Caco-2 (cell line): ENCODE data around the gene GOLGA5. TPM values are rescaled to one million over a fixed set of nuclear protein-coding genes. Genes with fewer than 3 reads are reported as not detected.
A peak's percentile ranks its signal among the peaks of the same experiment; 100 is the strongest.

ENCODE experiments used
- BruUV-seq: library from RNA; stranded (reverse); fragments of 400-500 nt; replicated peaks from 2 replicates; lab custom pipeline; 2021; lab: Mats Ljungman, UMichigan
- CTCF ChIA-PET: fragments of 300-600 bp; sonication (Branson Sonifier 250); formaldehyde crosslinking; loops from one replicate; lab custom pipeline; 2022; ENCODE audit warnings: antibody characterized with exemption; lab: Charles Lee
- POLR2A ChIA-PET: fragments of 300-600 bp; sonication (Branson Sonifier 250); formaldehyde crosslinking; loops from one replicate; lab custom pipeline; 2022; ENCODE audit warnings: antibody characterized with exemption; lab: Charles Lee
- DNase-seq, 2 experiments: peaks; one replicate each; pipeline versions ENCODE4 v3.0.0 to v3.0.0-alpha.2; 2020 to 2022
- H3K27me3 ChIP-seq: replicated peaks from 2 replicates; pipeline ENCODE4 v1.6.0; 2011; ENCODE audit warnings: low read length; ENCODE audit not compliant: control insufficient read depth, insufficient read depth
- H3K36me3 ChIP-seq: 2 replicates; pipeline ENCODE4 v1.5.1; 2011; ENCODE audit warnings: low read length; ENCODE audit not compliant: control insufficient read depth, insufficient read depth
- H3K4me1 ChIP-seq: fragments of 250-450 bp; sonication (Bioruptor Pico); 2 replicates; pipeline ENCODE4 v1.5.1; 2020; ENCODE audit warnings: mild to moderate bottlenecking
- H3K4me3 ChIP-seq: 2 replicates; pipeline ENCODE4 v1.5.1; 2011; ENCODE audit warnings: low read depth, mild to moderate bottlenecking, control low read depth, low read length
- H3K9me3 ChIP-seq: fragments of 250-450 bp; sonication (Bioruptor Pico); 2 replicates; pipeline ENCODE4 v1.5.1; 2020; ENCODE audit warnings: mild to moderate bottlenecking, moderate library complexity
- H3K27ac Mint-ChIP-seq: one replicate; pipeline ENCODE4 v1.8.0; 2022; ENCODE audit warnings: mixed read lengths; ENCODE audit not compliant: unreplicated experiment
- H3K27me3 Mint-ChIP-seq: one replicate; pipeline ENCODE4 v1.8.0; 2022; ENCODE audit warnings: mixed read lengths; ENCODE audit not compliant: insufficient read depth, unreplicated experiment
- H3K36me3 Mint-ChIP-seq: one replicate; pipeline ENCODE4 v1.8.0; 2022; ENCODE audit warnings: mild to moderate bottlenecking, mixed read lengths; ENCODE audit not compliant: insufficient read depth, unreplicated experiment
- H3K4me1 Mint-ChIP-seq: one replicate; pipeline ENCODE4 v1.8.0; 2022; ENCODE audit warnings: low read depth, mixed read lengths; ENCODE audit not compliant: unreplicated experiment
- H3K4me3 Mint-ChIP-seq: one replicate; pipeline ENCODE4 v1.8.0; 2022; ENCODE audit warnings: mild to moderate bottlenecking, moderate library complexity, mixed read lengths; ENCODE audit not compliant: unreplicated experiment
- H3K9me3 Mint-ChIP-seq: one replicate; pipeline ENCODE4 v1.8.0; 2022; ENCODE audit warnings: mixed read lengths; ENCODE audit not compliant: unreplicated experiment
- intact Hi-C: fragments of 100-400 bp; cut with micrococcal nuclease; formaldehyde crosslinking; loops from one replicate; pipeline ENCODE4 v1.10.0; 2022; ENCODE audit not compliant: unreplicated experiment
- total RNA-seq: library from RNA; stranded (reverse); gene quantifications from 2 replicates; pipeline ENCODE4 v1.2.3, GENCODE V29; 2022
- TF ChIP-seq, protein P1 (sequence below), 2 experiments: fragments of 200-600 bp in 1 of 2; IDR thresholded peaks; 1 replicate in 1 of 2; 2 replicates in 1 of 2; pipeline versions ENCODE4 v1.5.1 to v1.8.0; 2011 to 2022; ENCODE audit warnings: antibody characterized with exemption in 1 of 2, control low read depth in 1 of 2, inconsistent platforms in 1 of 2, low read depth in 1 of 2, low read length in 1 of 2, mild to moderate bottlenecking in 1 of 2, moderate library complexity in 1 of 2; ENCODE audit not compliant: insufficient read depth in 1 of 2, severe bottlenecking in 1 of 2, unreplicated experiment in 1 of 2

Gene GOLGA5
- total RNA-seq, 1 experiment from 2014 or later = 33.1 TPM

GRCh38 chr14:92789457-92790089 is 4.5 kb upstream of the GOLGA5 start:
- no peak overlapping the region for H3K4me3 Mint-ChIP-seq
- BruUV-seq = no TSS peak
- H3K4me1 ChIP-seq = no peaks in the 10 kb centered on the region; the same call in 1 of the 2 replicates
- H3K9me3 Mint-ChIP-seq = peaks cover 18% of the 10 kb centered on the region
- no peak overlapping the region for H3K4me3 ChIP-seq
- intact Hi-C loops = no loop called here
- ChIA-PET POLR2A (no interaction called here), CTCF (no interaction called here)
- DNase-seq = no peak
- no peaks in the 10 kb centered on the region for H3K27me3 Mint-ChIP-seq
- H3K36me3 Mint-ChIP-seq = peaks cover 9% of the 10 kb centered on the region
- peaks cover 13% of the 10 kb centered on the region for H3K4me1 Mint-ChIP-seq
- H3K27me3 ChIP-seq = no peaks in the 10 kb centered on the region
- no peak overlapping the region for H3K27ac Mint-ChIP-seq
- TF ChIP-seq, protein P1, sequence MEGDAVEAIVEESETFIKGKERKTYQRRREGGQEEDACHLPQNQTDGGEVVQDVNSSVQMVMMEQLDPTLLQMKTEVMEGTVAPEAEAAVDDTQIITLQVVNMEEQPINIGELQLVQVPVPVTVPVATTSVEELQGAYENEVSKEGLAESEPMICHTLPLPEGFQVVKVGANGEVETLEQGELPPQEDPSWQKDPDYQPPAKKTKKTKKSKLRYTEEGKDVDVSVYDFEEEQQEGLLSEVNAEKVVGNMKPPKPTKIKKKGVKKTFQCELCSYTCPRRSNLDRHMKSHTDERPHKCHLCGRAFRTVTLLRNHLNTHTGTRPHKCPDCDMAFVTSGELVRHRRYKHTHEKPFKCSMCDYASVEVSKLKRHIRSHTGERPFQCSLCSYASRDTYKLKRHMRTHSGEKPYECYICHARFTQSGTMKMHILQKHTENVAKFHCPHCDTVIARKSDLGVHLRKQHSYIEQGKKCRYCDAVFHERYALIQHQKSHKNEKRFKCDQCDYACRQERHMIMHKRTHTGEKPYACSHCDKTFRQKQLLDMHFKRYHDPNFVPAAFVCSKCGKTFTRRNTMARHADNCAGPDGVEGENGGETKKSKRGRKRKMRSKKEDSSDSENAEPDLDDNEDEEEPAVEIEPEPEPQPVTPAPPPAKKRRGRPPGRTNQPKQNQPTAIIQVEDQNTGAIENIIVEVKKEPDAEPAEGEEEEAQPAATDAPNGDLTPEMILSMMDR (IDR thresholded peaks at IDR 0.05; ENCODE audit: insufficient read depth in 1 of 2, low read depth in 1 of 2, low read length in 1 of 2, severe bottlenecking in 1 of 2, unreplicated experiment in 1 of 2) = no peak
- peaks cover 14% of the 10 kb centered on the region; the same call in 1 of the 2 replicates for H3K9me3 ChIP-seq
- no peaks in the 10 kb centered on the region for H3K36me3 ChIP-seq

- H3K9me3 ChIP-seq = peaks cover 13% of the 10 kb centered on the region; the same call in 1 of the 2 replicates
- peaks cover 13% of the 10 kb centered on the region for H3K4me1 Mint-ChIP-seq
- ChIA-PET CTCF (no interaction called here), POLR2A (interaction anchor here (1.7 kb wide), 1 partner anchor 44 kb away, joined by 7 read pairs; the partner anchor contains the start of gene LGMN)
- no peaks in the 10 kb centered on the region for H3K27me3 Mint-ChIP-seq
- no peaks in the 10 kb centered on the region for H3K36me3 ChIP-seq
- TF ChIP-seq, protein P1 (IDR thresholded peaks at IDR 0.05; ENCODE audit: insufficient read depth in 1 of 2, low read depth in 1 of 2, low read length in 1 of 2, severe bottlenecking in 1 of 2, unreplicated experiment in 1 of 2) = no peak
- no peak for DNase-seq
- peak overlapping the region; percentile 97 for H3K4me3 Mint-ChIP-seq
- H3K36me3 Mint-ChIP-seq = peaks cover 18% of the 10 kb centered on the region
- H3K27ac Mint-ChIP-seq = peak overlapping the region; percentile 99
- peaks cover 18% of the 10 kb centered on the region for H3K9me3 Mint-ChIP-seq
- intact Hi-C loops = no loop called here
- H3K27me3 ChIP-seq = no peaks in the 10 kb centered on the region
- peaks cover 5% of the 10 kb centered on the region; the same call in 1 of the 2 replicates for H3K4me1 ChIP-seq
- peak overlapping the region; percentile 54 for H3K4me3 ChIP-seq
- no TSS peak for BruUV-seq
These were observed 1.2 kb upstream of the GOLGA5 start for GRCh38 chr14:92792885-92793284.

DNA sequence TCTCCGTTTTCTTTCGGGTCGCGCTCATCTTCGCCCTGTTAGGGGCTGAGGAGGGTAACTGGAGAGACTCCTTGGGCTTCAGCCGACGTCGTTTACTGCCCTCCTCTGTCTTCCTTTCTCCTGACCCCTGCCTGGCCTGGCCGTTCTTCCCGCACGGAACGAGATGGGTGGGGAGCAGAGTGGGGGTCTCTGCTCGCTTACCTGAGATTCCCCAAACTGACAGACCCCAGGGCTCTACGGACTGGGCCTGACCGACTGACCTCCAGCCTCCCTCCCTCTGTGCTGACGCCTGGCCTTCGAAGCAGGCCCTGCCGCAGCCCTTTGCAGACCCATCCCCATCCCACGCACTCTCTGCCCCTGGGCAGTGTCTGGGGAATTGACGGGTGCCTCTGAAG is 439 bp downstream of the GOLGA5 start:
- H3K9me3 ChIP-seq = peaks cover 4% of the 10 kb centered on the region; the same call in 1 of the 2 replicates
- peaks cover 13% of the 10 kb centered on the region for H3K4me1 Mint-ChIP-seq
- POLR2A ChIA-PET = interaction anchor here (1.7 kb wide), 1 partner anchor 46 kb away, joined by 7 read pairs; the partner anchor contains the start of gene LGMN
- peak overlapping the region; percentile 97 for H3K4me3 Mint-ChIP-seq
- peak overlapping the region; percentile 99 for H3K27ac Mint-ChIP-seq
- TF ChIP-seq, protein P1 (IDR thresholded peaks at IDR 0.05; ENCODE audit: insufficient read depth in 1 of 2, low read depth in 1 of 2, low read length in 1 of 2, severe bottlenecking in 1 of 2, unreplicated experiment in 1 of 2) = no peak
- H3K4me1 ChIP-seq = peaks cover 5% of the 10 kb centered on the region; the same call in 1 of the 2 replicates
- intact Hi-C loops = loop anchor here (1.0 kb wide), 1 partner anchor 46 kb away; the partner anchor contains the start of gene LGMN
- CTCF ChIA-PET = interaction anchor here (0.6 kb wide), 1 partner anchor 1639 kb away, joined by 7 read pairs; no protein-coding TSS in a partner anchor
- peaks cover 26% of the 10 kb centered on the region for H3K36me3 Mint-ChIP-seq
- H3K27me3 Mint-ChIP-seq = no peaks in the 10 kb centered on the region
- BruUV-seq = no TSS peak
- H3K9me3 Mint-ChIP-seq = peaks cover 6% of the 10 kb centered on the region
- H3K27me3 ChIP-seq = no peaks in the 10 kb centered on the region
- 0 out of 2 replicates have a peak, but pooled peaks cover 2% of the 10 kb centered on the region for H3K36me3 ChIP-seq
- peak overlapping the region; percentile 48 for H3K4me3 ChIP-seq
- DNase-seq = peak in 1 of 2 experiments; percentile 23
